ELR (cell line): ENCODE measurements around the gene ZNF892.
"Not testable (repeated sequence)": the region's sequence is repeated elsewhere in the genome, so short reads cannot be mapped to it uniquely, and the experiment has no call there.

Source experiments
- DNase-seq: peaks from one replicate; pipeline ENCODE4 v3.0.0-alpha.2; 2015; ENCODE audit warnings: low read depth

The ZNF892 gene

DNA sequence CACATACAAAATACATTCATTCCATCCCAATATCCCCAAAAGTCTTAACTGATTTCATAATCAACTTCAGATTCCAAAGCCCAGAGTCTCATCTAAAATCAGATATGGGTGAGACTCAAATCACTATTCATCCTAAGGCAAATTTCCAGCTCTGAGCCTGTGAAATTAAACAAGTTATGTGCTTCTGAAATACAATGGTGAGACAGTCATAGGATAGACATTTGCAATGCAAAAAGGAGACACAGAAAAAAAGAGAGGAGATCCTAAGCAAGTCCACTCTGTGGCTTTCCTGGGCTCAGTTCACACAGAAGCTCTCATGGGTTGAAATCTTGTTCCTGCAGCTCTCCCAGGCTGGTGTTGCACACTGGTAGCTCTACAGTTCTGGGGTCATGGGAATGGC is 18.3 kb downstream of the ZNF892 start:
- no peak for DNase-seq

DNA sequence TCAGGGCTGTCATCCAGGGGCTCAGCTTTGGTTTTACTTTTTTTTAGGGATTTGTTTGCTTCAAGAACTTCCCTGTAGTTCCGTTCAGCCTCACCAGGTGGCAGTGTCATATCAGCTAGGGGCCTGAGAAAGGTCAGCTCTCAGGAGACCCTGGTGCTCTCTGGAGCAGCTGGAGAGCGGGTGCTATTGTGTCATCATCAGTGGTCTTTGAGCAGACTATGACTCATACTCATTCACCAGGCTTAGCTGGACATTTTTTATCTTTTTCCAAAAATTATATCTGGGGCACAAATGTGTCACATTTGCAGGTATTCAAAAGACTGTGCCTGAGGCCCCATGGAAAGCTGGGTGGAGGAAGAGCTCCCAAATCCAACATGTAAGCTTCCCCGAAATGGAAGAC is 24.4 kb downstream of the ZNF892 start:
- DNase-seq, result peak; percentile 91

DNA sequence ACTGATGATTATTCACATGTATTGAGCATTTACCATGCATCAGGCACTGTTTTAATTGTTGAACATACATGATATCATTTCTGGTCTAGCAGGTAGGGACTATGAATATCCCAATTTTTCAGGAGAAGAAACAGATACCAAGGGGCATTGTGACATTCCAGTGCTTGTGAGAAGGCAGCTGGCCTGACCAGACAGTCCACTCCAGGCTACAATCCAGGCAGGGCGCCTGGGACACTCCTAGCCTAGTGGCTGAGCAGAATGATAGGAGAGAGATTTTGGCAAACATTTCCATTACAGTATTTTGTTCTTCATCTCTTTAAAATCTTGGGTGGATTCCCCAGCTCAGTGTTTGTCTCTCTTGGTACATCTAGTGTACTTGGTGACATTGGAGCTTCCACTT is 24.9 kb downstream of the ZNF892 start:
- DNase-seq, result no peak

DNA sequence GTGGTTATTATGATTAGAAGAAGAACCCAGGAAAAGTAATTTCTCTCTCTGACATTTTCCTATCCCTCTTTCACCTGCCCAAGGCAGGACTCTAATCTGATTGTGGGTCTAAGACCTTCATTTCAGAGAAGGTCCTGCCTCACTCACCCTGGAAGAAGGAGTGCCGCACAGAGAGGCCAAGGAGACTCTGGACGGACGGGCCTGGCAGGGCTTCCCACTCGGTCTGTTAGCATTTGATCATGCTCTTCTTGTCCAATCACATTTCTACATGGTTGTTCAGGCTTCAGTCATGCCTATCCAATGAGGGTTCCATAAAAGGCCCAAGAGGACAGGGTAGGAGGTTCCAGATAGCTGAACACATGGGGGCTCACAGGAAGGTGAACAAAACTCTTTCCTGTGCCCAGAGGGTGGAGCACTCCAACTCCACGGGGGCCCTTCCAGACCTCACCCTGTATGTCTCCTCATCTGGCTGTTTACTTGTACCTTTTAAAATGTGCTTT is 27.0 kb downstream of the ZNF892 start:
- DNase-seq, result no peak

DNA sequence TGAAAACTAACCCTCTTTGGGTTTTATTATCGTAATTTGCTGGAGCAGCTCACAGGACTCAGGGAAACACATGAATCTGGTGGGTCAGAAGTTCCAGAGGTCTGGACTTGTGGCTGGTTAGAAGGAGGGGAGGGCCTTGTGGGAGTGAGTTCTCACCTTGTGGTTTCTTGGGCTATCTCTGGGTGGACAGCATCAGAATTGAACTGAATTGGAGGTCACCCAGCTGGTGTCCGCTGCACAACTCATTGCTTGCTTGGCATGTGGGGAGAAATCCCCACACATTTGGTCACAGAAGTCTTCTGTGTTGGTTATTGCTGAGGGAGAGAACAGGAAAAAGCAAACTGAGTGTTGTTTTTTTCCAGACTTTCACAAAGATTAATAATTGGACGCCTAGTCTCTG is 27.5 kb downstream of the ZNF892 start:
- DNase-seq, result no peak

DNA sequence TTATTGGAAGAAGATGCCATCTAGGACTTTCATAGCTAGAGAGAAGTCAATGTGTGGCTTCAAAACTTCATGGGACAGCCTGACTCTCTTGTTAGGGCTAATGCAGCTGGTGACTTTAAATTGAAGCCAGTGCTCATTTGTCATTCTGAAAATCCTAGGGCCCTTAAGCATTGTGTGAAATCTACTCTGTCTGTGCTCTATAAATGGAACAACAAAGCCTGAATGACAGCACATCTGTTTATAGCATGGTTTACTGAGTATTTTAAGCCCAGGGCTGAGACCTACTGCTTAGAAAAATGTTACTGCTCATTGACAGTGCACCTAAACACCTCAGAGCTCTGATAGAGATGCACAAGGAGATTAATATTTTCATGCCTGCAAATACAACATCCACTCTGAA is 30.8 kb downstream of the ZNF892 start:
- DNase-seq, result no peak

DNA sequence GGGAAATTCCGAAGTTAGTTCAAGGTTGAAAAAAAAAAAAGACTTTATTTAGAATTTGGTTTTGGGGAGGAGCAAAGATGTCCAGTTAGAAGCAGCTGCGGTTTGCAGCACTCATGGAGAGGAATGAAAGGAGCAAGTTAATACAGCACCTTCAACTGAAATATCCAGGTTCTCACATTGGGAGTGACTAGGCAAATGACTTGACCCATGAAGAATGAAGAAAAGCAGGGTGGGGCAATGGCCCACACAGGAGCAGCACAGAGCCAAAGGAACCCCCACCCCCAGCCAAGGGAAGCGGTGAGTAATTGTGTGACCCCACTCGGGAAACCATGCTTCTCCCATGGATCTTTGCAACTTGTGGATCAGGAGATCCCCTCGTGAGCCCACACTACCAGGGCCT is 32.8 kb downstream of the ZNF892 start:
- DNase-seq, result no peak

DNA sequence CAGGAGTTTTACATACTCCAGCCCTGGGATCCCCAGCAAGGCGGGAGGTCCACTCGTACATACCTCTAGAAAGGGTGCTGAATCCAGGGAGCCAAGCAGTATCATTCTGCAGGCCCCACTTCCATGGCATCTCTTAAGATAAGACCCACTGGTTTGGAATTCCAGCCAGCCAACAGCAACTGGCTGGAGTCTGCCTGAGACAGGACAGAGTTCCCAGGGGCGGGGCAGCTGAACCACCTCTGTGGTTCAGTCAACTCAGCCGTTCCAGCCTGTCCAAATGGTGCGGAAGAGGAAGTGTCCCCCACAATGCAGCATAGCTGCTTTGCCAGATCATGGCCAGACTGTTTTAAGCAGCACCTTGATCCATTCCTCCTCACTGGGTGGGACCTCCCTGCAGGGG is 33.2 kb downstream of the ZNF892 start:
- no peak for DNase-seq

DNA sequence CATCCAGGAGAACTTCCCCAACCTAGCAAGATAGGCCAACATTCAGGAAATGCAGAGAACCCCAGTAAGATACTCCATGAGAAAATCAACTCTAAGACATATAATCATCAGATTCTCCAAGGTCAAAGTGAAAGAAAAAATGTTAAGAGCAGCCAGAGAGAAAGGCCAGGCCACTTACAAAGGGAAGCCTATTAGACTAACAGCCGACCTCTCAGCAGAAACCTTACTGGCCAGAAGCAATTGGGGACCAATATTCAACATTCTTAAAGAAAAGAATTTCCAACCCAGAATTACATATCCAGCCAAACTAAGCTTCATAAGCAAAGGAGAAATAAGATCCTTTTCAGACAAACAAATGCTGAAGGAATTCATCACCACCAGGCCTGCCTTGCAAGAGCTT is 34.8 kb downstream of the ZNF892 start:
- DNase-seq, result not testable (repeated sequence)
